GM23338 (cell line): ENCODE data around the gene TSPO2. TPM values are rescaled to one million over a fixed set of nuclear protein-coding genes. Genes with fewer than 3 reads are reported as not detected.

ENCODE experiments used
- ATAC-seq: fragments of 200-7000 bp; cut with Tn5 transposase; 3 replicates; pipeline ENCODE4 v1.9.1; 2020
- DNase-seq: peaks from one replicate; pipeline ENCODE4 v3.0.0-alpha.2; 2015; ENCODE audit warnings: low spot score
- H2AFZ ChIP-seq: fragments of 200-600 bp; sonication (generic); 2 replicates; pipeline ENCODE4 v1.8.0; 2016; ENCODE audit warnings: antibody characterized with exemption, mild to moderate bottlenecking, moderate library complexity
- H3F3A ChIP-seq: fragments of 200-600 bp; sonication (generic); replicated peaks from 2 replicates; pipeline ENCODE4 v1.8.0; 2017; ENCODE audit warnings: antibody characterized with exemption, mixed run types, low read depth
- H3K27ac ChIP-seq: fragments of 200-600 bp; sonication (generic); 2 replicates; pipeline ENCODE4 v1.6.1; 2016; ENCODE audit warnings: low read depth
- H3K27me3 ChIP-seq: fragments of 200-600 bp; sonication (generic); 2 replicates; pipeline ENCODE4 v1.8.0; 2016; ENCODE audit warnings: mild to moderate bottlenecking, mixed run types, moderate library complexity; ENCODE audit not compliant: insufficient read depth
- H3K36me3 ChIP-seq: fragments of 200-600 bp; sonication (generic); 2 replicates; pipeline ENCODE4 v1.8.0; 2016; ENCODE audit warnings: mild to moderate bottlenecking; ENCODE audit not compliant: insufficient read depth
- H3K4me1 ChIP-seq: fragments of 200-600 bp; sonication (generic); 2 replicates; pipeline ENCODE4 v1.8.0; 2016; ENCODE audit warnings: mild to moderate bottlenecking, moderate library complexity; ENCODE audit not compliant: insufficient read depth
- H3K4me2 ChIP-seq: fragments of 200-600 bp; sonication (generic); 2 replicates; pipeline ENCODE4 v1.7.1; 2017; ENCODE audit warnings: mixed run types
- H3K4me3 ChIP-seq: fragments of 200-600 bp; sonication (generic); 2 replicates; pipeline ENCODE4 v1.6.1; 2016; ENCODE audit warnings: mixed run types
- H3K79me2 ChIP-seq: fragments of 200-600 bp; sonication (generic); replicated peaks from 2 replicates; pipeline ENCODE4 v1.8.0; 2017; ENCODE audit warnings: mild to moderate bottlenecking; ENCODE audit not compliant: insufficient read depth
- H3K9me2 ChIP-seq: fragments of 200-600 bp; sonication (generic); 2 replicates; pipeline ENCODE4 v1.8.0; 2017; ENCODE audit not compliant: insufficient read depth
- H4K20me1 ChIP-seq: fragments of 200-600 bp; sonication (generic); replicated peaks from 2 replicates; pipeline ENCODE4 v1.8.0; 2017; ENCODE audit warnings: mild to moderate bottlenecking; ENCODE audit not compliant: insufficient read depth
- H3K27ac Mint-ChIP-seq: 2 replicates; pipeline ENCODE4 v1.8.0; 2020; ENCODE audit warnings: inconsistent platforms, mild to moderate bottlenecking, moderate library complexity, mixed read lengths
- H3K27me3 Mint-ChIP-seq: 3 replicates; pipeline ENCODE4 v1.8.0; 2022; ENCODE audit warnings: low read depth, mild to moderate bottlenecking, moderate library complexity, mixed read lengths, inconsistent platforms; ENCODE audit not compliant: insufficient read depth, poor library complexity
- H3K36me3 Mint-ChIP-seq: 3 replicates; pipeline ENCODE4 v1.8.0; 2021; ENCODE audit warnings: low read depth, mild to moderate bottlenecking, inconsistent platforms, moderate library complexity, mixed read lengths
- H3K4me1 Mint-ChIP-seq: 3 replicates; pipeline ENCODE4 v1.8.0; 2020; ENCODE audit warnings: mild to moderate bottlenecking, inconsistent platforms, mixed read lengths
- H3K4me3 Mint-ChIP-seq: 3 replicates; pipeline ENCODE4 v1.8.0; 2021; ENCODE audit warnings: moderate library complexity, mild to moderate bottlenecking, inconsistent platforms, mixed read lengths
- H3K9me3 Mint-ChIP-seq: 3 replicates; pipeline ENCODE4 v1.8.0; 2020; ENCODE audit warnings: moderate library complexity, mild to moderate bottlenecking, inconsistent platforms, mixed read lengths
- CREB1 ChIP-seq: fragments of 250-450 bp; sonication (Bioruptor Pico); IDR thresholded peaks from 2 replicates; pipeline ENCODE4 v1.5.0; 2020; ENCODE audit warnings: low read depth, mild to moderate bottlenecking, moderate library complexity
- ETS1 ChIP-seq: IDR thresholded peaks from 2 replicates; pipeline ENCODE4 v1.6.1; 2016; ENCODE audit warnings: antibody characterized with exemption
- EZH2phosphoT487 ChIP-seq: fragments of 200-600 bp; sonication (generic); IDR thresholded peaks from one replicate; pipeline ENCODE4 v1.8.1; 2018; ENCODE audit warnings: antibody characterized with exemption; ENCODE audit not compliant: unreplicated experiment
- JUNB ChIP-seq: IDR thresholded peaks from one replicate; pipeline ENCODE4 v1.6.1; 2016; ENCODE audit warnings: antibody characterized with exemption; ENCODE audit not compliant: unreplicated experiment
- NANOG ChIP-seq: IDR thresholded peaks from 2 replicates; pipeline ENCODE4 v1.6.1; 2016; ENCODE audit warnings: antibody characterized with exemption, borderline replicate concordance
- POLR2AphosphoS5 ChIP-seq: IDR thresholded peaks from 2 replicates; pipeline ENCODE4 v1.6.1; 2016; ENCODE audit warnings: antibody characterized with exemption, low read depth
- REST ChIP-seq: IDR thresholded peaks from one replicate; pipeline ENCODE4 v1.6.1; 2018; ENCODE audit warnings: antibody characterized with exemption; ENCODE audit not compliant: unreplicated experiment
- ZNF331 ChIP-seq: fragments of 250-450 bp; sonication (Bioruptor Pico); IDR thresholded peaks from 2 replicates; pipeline ENCODE4 v1.5.0; 2020; ENCODE audit warnings: low read depth, mild to moderate bottlenecking, moderate library complexity
- ZNF462 ChIP-seq: fragments of 250-450 bp; sonication (Bioruptor Pico); IDR thresholded peaks from 2 replicates; pipeline ENCODE4 v1.5.0; 2020; ENCODE audit warnings: mild to moderate bottlenecking, moderate library complexity
- polyA plus RNA-seq: library from polyadenylated mRNA; unstranded; fragments of >200 nt; fragmentation: Nextera tagmentation; extraction: Ambion mirVana; gene quantifications from 2 replicates; pipeline ENCODE4 v1.2.1, GENCODE V29; 2016
- total RNA-seq: library from RNA; depleted of rRNA; stranded (reverse); fragments of >200 nt; shearing (Covaris generic); gene quantifications from 2 replicates; pipeline ENCODE4 v1.2.3, GENCODE V29; 2014

The TSPO2 gene
- total and polyA plus RNA-seq, 2 experiments from 2014 or later: 0.31 TPM; not detected in 1

GRCh38 chr6:41011673-41012072 lies 30.6 kb upstream of the TSPO2 start:
- Histone ChIP-seq H3K79me2 (no peaks in the 10 kb centered on the region), H3F3A (no peaks in the 10 kb centered on the region), H3K27ac (no peak overlapping the region), H3K9me2 (peaks cover 9% of the 10 kb centered on the region; the same call in 1 of the 2 replicates), H3K4me2 (no peak overlapping the region), H3K36me3 (no peaks in the 10 kb centered on the region), H3K27me3 (no peaks in the 10 kb centered on the region), H3K4me1 (no peaks in the 10 kb centered on the region), H4K20me1 (no peaks in the 10 kb centered on the region), H2AFZ (no peak overlapping the region), H3K4me3 (no peak overlapping the region)
- H3K27me3 Mint-ChIP-seq: peaks cover 2% of the 10 kb centered on the region
- H3K9me3 Mint-ChIP-seq: no peaks in the 10 kb centered on the region; the same call in 1 of the 3 replicates
- DNase-seq: no peak
- H3K4me3 Mint-ChIP-seq: no peak overlapping the region
- H3K27ac Mint-ChIP-seq: no peak overlapping the region
- no peak for TF ChIP-seq ZNF331 (CRISPR knock-in tag)
- TF ChIP-seq EZH2phosphoT487: no peak
- TF ChIP-seq REST: no peak
- TF ChIP-seq ETS1: no peak
- no peak for TF ChIP-seq POLR2AphosphoS5
- TF ChIP-seq JUNB: no peak
- ATAC-seq: no peak
- H3K4me1 Mint-ChIP-seq: no peaks in the 10 kb centered on the region; the same call in 2 of the 3 replicates
- no peaks in the 10 kb centered on the region; the same call in 2 of the 3 replicates for H3K36me3 Mint-ChIP-seq

GRCh38 chr6:41013466-41014153 lies 28.7 kb upstream of the TSPO2 start:
- no peaks in the 10 kb centered on the region; the same call in 2 of the 3 replicates for H3K36me3 Mint-ChIP-seq
- DNase-seq: no peak
- H3K36me3 ChIP-seq: no peaks in the 10 kb centered on the region
- peaks cover under 1% of the 10 kb centered on the region for H3K27me3 Mint-ChIP-seq
- H3F3A ChIP-seq: no peaks in the 10 kb centered on the region
- H3K4me1 ChIP-seq: no peaks in the 10 kb centered on the region
- no peaks in the 10 kb centered on the region for H3K27me3 ChIP-seq
- H3K79me2 ChIP-seq: no peaks in the 10 kb centered on the region
- no peak overlapping the region for H3K4me3 ChIP-seq
- H2AFZ ChIP-seq: no peak overlapping the region
- no peak overlapping the region for H3K27ac Mint-ChIP-seq
- peaks cover 9% of the 10 kb centered on the region; the same call in 1 of the 2 replicates for H3K9me2 ChIP-seq
- no peaks in the 10 kb centered on the region; the same call in 1 of the 3 replicates for H3K9me3 Mint-ChIP-seq
- no peak overlapping the region for H3K27ac ChIP-seq
- ATAC-seq: no peak
- no peaks in the 10 kb centered on the region for H4K20me1 ChIP-seq
- no peak overlapping the region for H3K4me3 Mint-ChIP-seq
- no peaks in the 10 kb centered on the region; the same call in 2 of the 3 replicates for H3K4me1 Mint-ChIP-seq
- H3K4me2 ChIP-seq: no peak overlapping the region
- TF ChIP-seq POLR2AphosphoS5 (no peak), NANOG (no peak), ZNF462 (CRISPR knock-in tag) (no peak), CREB1 (CRISPR knock-in tag) (no peak)
